Parathyroid adenoma (tissue), 2 donors: ENCODE data around the gene NMRAL1.

Experiments used
- H2AFZ ChIP-seq: fragments of 300-600 bp; sonication (generic); one replicate; pipeline ENCODE4 v1.7.0; 2017; ENCODE audit warnings: antibody characterized with exemption, mild to moderate bottlenecking
- H3K27ac ChIP-seq: fragments of 300-600 bp; sonication (generic); one replicate; pipeline ENCODE4 v1.7.0; 2017
- H3K27me3 ChIP-seq: fragments of 300-600 bp; sonication (generic); one replicate; pipeline ENCODE4 v1.7.0; 2017; ENCODE audit warnings: low read length; ENCODE audit not compliant: control insufficient read depth, insufficient read depth
- H3K36me3 ChIP-seq: fragments of 300-600 bp; sonication (generic); one replicate; pipeline ENCODE4 v1.7.0; 2017; ENCODE audit warnings: low read length; ENCODE audit not compliant: control insufficient read depth, insufficient read depth
- H3K4me1 ChIP-seq: fragments of 300-600 bp; sonication (generic); one replicate; pipeline ENCODE4 v1.7.0; 2017; ENCODE audit warnings: control low read depth
- H3K4me2 ChIP-seq: fragments of 300-600 bp; sonication (generic); one replicate; pipeline ENCODE4 v1.7.0; 2017; ENCODE audit warnings: low read length
- H3K4me3 ChIP-seq: fragments of 300-600 bp; sonication (generic); one replicate; pipeline ENCODE4 v1.7.0; 2017; ENCODE audit warnings: low read depth, low read length
- H3K79me2 ChIP-seq: fragments of 300-600 bp; sonication (generic); one replicate; pipeline ENCODE4 v1.7.0; 2017; ENCODE audit warnings: control low read depth
- H3K9ac ChIP-seq: fragments of 300-600 bp; sonication (generic); one replicate; pipeline ENCODE4 v1.7.0; 2017; ENCODE audit warnings: mild to moderate bottlenecking
- H3K9me3 ChIP-seq: fragments of 300-600 bp; sonication (generic); one replicate; pipeline ENCODE4 v1.7.0; 2017; ENCODE audit warnings: low read length; ENCODE audit not compliant: control insufficient read depth
- TF ChIP-seq, protein P1 (sequence below): fragments of 300-600 bp; sonication (generic); IDR thresholded peaks from one replicate; pipeline ENCODE4 v1.7.0; 2017; ENCODE audit warnings: antibody characterized with exemption, mild to moderate bottlenecking
- donor health status: primary hyperparathyroidism.

The NMRAL1 gene

DNA sequence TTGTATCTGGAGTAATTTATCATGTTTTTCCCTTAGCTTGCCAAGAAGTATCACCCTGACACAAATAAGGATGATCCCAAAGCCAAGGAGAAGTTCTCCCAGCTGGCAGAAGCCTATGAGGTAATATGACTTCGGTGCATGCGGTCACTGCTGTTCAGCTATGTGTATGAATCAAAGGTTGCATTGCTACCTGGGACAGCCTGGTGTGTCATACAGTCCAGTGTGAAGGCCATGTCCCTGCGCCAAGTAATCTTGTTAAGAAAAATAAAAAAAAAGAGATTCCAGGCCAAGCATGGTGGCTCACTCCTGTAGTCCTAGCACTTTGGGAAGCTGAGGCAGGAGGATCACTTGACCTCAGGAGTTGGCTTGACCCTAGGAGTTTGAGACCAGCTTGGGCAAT, 37.1 kb downstream of the NMRAL1 start:
- no peak overlapping the region for H3K4me3 ChIP-seq
- H2AFZ ChIP-seq: no peak overlapping the region
- H3K4me2 ChIP-seq: no peak overlapping the region
- no peaks in the 10 kb centered on the region for H3K27me3 ChIP-seq
- TF ChIP-seq, protein P1, sequence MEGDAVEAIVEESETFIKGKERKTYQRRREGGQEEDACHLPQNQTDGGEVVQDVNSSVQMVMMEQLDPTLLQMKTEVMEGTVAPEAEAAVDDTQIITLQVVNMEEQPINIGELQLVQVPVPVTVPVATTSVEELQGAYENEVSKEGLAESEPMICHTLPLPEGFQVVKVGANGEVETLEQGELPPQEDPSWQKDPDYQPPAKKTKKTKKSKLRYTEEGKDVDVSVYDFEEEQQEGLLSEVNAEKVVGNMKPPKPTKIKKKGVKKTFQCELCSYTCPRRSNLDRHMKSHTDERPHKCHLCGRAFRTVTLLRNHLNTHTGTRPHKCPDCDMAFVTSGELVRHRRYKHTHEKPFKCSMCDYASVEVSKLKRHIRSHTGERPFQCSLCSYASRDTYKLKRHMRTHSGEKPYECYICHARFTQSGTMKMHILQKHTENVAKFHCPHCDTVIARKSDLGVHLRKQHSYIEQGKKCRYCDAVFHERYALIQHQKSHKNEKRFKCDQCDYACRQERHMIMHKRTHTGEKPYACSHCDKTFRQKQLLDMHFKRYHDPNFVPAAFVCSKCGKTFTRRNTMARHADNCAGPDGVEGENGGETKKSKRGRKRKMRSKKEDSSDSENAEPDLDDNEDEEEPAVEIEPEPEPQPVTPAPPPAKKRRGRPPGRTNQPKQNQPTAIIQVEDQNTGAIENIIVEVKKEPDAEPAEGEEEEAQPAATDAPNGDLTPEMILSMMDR: no peak
- no peaks in the 10 kb centered on the region for H3K36me3 ChIP-seq
- no peaks in the 10 kb centered on the region for H3K9me3 ChIP-seq
- H3K4me1 ChIP-seq: no peaks in the 10 kb centered on the region
- H3K9ac ChIP-seq: no peak overlapping the region
- H3K27ac ChIP-seq: no peak overlapping the region
- H3K79me2 ChIP-seq: peaks cover 11% of the 10 kb centered on the region

DNA sequence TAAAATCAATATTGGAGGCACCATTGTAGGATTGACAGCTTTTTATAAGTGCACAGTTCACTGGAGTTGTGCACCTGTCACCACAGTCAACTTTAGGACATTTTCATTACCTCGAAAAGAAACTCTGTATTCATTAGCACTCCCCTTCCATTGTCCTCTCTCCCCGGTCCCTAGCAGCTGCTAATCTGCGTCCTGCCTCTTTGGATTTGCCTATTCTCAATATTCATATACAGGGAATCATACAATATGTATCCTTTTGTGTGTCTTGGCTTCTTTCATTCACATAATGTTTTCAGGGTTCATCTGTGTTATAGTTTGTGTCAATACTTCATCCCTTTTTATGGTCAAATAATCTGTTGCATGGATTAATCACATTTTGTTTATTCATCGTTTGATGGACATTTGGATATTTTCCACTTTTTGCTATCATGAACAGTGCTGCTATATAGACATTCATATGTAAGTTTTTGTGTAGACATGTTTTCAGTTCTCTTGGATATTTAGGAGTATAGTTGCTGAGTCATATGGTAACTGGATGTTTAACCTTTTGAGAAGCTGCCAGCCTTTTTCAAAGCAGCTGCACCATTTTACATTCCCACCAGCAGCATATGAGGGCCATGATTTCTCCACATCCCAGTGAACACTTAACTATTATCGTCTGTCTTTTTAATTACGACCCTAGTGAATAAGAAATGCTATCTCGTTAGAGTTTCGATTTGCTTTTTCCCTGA, 38.9 kb downstream of the NMRAL1 start:
- no peak overlapping the region for H2AFZ ChIP-seq
- H3K27ac ChIP-seq: no peak overlapping the region
- H3K27me3 ChIP-seq: no peaks in the 10 kb centered on the region
- H3K4me3 ChIP-seq: no peak overlapping the region
- TF ChIP-seq, protein P1: no peak
- H3K79me2 ChIP-seq: peaks cover 25% of the 10 kb centered on the region
- no peaks in the 10 kb centered on the region for H3K9me3 ChIP-seq
- no peak overlapping the region for H3K9ac ChIP-seq
- no peak overlapping the region for H3K4me2 ChIP-seq
- H3K4me1 ChIP-seq: no peaks in the 10 kb centered on the region
- H3K36me3 ChIP-seq: no peaks in the 10 kb centered on the region

DNA sequence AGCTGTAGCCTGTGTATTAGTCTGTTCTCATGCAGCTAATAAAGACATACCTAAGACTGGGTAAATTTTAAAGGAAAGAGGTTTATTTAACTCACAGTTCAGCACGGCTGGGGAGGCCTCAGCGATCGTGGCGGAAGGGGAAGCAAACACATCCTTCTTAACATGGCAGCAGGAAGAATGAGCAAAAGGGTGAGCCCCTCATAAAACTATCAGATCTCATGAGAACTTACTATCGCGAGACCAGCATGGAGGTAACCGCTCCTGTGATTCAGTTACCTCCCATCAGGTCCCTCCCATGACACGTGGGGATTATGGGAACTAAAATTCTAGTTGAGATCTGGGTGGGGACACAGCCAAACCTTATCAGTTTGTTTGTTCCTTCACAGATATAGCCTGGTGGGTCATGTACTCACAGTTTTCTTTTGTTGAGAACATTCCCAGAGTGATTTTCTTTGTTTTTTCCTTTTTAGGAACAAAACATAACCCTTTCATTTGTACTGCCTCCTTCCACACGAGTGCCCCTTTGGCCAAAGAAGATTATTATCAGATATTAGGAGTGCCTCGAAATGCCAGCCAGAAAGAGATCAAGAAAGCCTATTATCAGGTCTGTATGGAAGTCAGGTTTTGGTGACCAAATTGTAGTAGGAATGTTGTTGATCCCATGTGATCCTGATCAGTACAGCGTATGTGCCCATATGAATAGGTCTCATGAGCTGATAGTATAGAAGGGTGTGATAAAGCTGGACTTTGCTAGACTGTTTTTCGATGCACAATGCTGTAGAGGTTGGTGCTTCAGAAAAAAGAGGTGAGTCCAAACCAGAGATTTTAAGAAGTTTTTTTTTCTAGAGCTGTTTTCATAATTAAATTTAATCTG, 40.3 kb downstream of the NMRAL1 start:
- Histone ChIP-seq H3K4me1 (peaks cover 3% of the 10 kb centered on the region), H3K4me3 (no peak overlapping the region), H3K27ac (no peak overlapping the region), H3K36me3 (no peaks in the 10 kb centered on the region), H3K4me2 (no peak overlapping the region), H3K9me3 (no peaks in the 10 kb centered on the region), H2AFZ (no peak overlapping the region), H3K9ac (no peak overlapping the region), H3K79me2 (peaks cover 37% of the 10 kb centered on the region), H3K27me3 (no peaks in the 10 kb centered on the region)
- TF ChIP-seq, protein P1: no peak

DNA sequence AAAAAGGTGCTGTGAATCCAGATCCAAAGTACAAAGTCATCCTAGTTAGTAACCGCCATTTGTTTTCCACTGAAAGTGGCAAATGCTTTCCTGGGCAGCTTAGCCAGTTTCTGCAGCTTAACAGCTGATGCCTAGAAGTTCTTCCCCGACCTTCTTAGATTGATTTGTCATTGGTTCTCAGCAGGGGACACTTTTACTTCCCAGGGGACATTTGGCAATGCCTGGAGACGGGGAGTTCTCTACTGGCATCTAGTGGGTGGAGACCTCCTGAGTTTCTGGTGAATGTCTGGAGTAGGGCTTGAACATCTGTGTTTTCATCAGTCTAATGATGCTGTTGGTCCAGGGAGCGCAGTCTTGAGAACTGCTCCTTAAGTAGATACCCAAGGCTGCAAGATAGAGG, 41.2 kb downstream of the NMRAL1 start:
- H3K79me2 ChIP-seq: peaks cover 39% of the 10 kb centered on the region
- H3K9me3 ChIP-seq: no peaks in the 10 kb centered on the region
- H3K4me2 ChIP-seq: no peak overlapping the region
- H3K36me3 ChIP-seq: no peaks in the 10 kb centered on the region
- H3K4me3 ChIP-seq: no peak overlapping the region
- H3K27me3 ChIP-seq: no peaks in the 10 kb centered on the region
- H3K4me1 ChIP-seq: peaks cover 3% of the 10 kb centered on the region
- H3K9ac ChIP-seq: no peak overlapping the region
- no peak overlapping the region for H3K27ac ChIP-seq
- TF ChIP-seq, protein P1: no peak
- H2AFZ ChIP-seq: no peak overlapping the region
